HepG2 (cell line): ENCODE measurements around the gene HDAC8. TPM values are rescaled to one million over a fixed set of nuclear protein-coding genes. Genes with fewer than 3 reads are reported as not detected.

ENCODE experiments used
- ATAC-seq: fragments of 200-7000 bp; cut with Tn5 transposase; 3 replicates; pipeline ENCODE4 v1.9.1; 2020; ENCODE audit warnings: mild to moderate bottlenecking, moderate library complexity
- BruUV-seq: library from RNA; stranded (reverse); fragments of 400-500 nt; replicated peaks from 2 replicates; lab custom pipeline; 2021; lab: Mats Ljungman, UMichigan
- CTCF ChIA-PET: fragments of 300-600 bp; formaldehyde crosslinking; extraction: SDS; loops from one replicate; lab custom pipeline; 2021; ENCODE audit warnings: low total read pairs, inconsistent platforms, low intra/inter-chr PET ratio; lab: Yijun Ruan, JAX
- POLR2A ChIA-PET: fragments of 350-600 bp; sonication (Branson Sonifier 250); formaldehyde crosslinking; loops from one replicate; lab custom pipeline; 2020; ENCODE audit warnings: antibody characterized with exemption, inconsistent platforms; lab: Yijun Ruan, JAX
- DNase-seq: peaks from one replicate; pipeline ENCODE4 v3.0.0-alpha.2; 2015; ENCODE audit warnings: low spot score
- FAIRE-seq: peaks from 3 replicates; lab custom pipeline; 2011; peaks lifted over from hg19 to GRCh38; lab: Jason Lieb, UNC
- H2AFZ ChIP-seq: one replicate; pipeline ENCODE4 v1.6.1; 2011; ENCODE audit warnings: low read length, inconsistent platforms
- H3K27ac ChIP-seq: fragments of 300-600 bp; 3 replicates; pipeline ENCODE4 v1.8.0; 2011; ENCODE audit warnings: mixed run types, mild to moderate bottlenecking, mixed read lengths, low read length, inconsistent platforms; ENCODE audit not compliant: insufficient read depth; ENCODE audit errors: extremely low read length
- H3K27me3 ChIP-seq, 2 experiments: fragments of 200-600 bp in 1 of 2; 2 replicates in 1 of 2; 3 replicates in 1 of 2; pipeline versions ENCODE4 v1.6.0 to v1.8.0; 2011; ENCODE audit warnings: low read length in 2 of 2, mild to moderate bottlenecking in 2 of 2, moderate library complexity in 2 of 2, inconsistent platforms in 1 of 2; ENCODE audit not compliant: insufficient read depth in 2 of 2, control insufficient read depth in 1 of 2
- H3K36me3 ChIP-seq, 2 experiments: fragments of 200-600 bp in 1 of 2; replicated peaks in 1 of 2; 2 replicates in 1 of 2; 3 replicates in 1 of 2; pipeline versions ENCODE4 v1.5.1 to v1.8.0; 2011; ENCODE audit warnings: low read length in 2 of 2, inconsistent platforms in 1 of 2; ENCODE audit not compliant: insufficient read depth in 2 of 2, control insufficient read depth in 1 of 2
- H3K4me1 ChIP-seq: 2 replicates; pipeline ENCODE4 v1.5.1; 2012; ENCODE audit warnings: low read length, inconsistent platforms; ENCODE audit not compliant: insufficient read depth
- H3K4me2 ChIP-seq: 2 replicates; pipeline ENCODE4 v1.6.0; 2011; ENCODE audit warnings: low read depth, low read length, inconsistent platforms
- H3K4me3 ChIP-seq, 3 experiments: fragments of 200-600 bp in 1 of 3; sonication (generic), shearing (Covaris generic) in 1 of 3; replicated peaks in 1 of 3; 2 replicates each; pipeline ENCODE4 v1.5.1; 2011 to 2016; ENCODE audit warnings: low read length in 3 of 3, inconsistent platforms in 2 of 3, low read depth in 2 of 3, mild to moderate bottlenecking in 2 of 3, control low read depth in 1 of 3, mixed read lengths in 1 of 3; ENCODE audit not compliant: insufficient read depth in 1 of 3
- H3K79me2 ChIP-seq: one replicate; pipeline ENCODE4 v1.6.1; 2011; ENCODE audit warnings: low read length, inconsistent platforms; ENCODE audit not compliant: insufficient read depth
- H3K9ac ChIP-seq: 2 replicates; pipeline ENCODE4 v1.6.0; 2011; ENCODE audit warnings: mild to moderate bottlenecking, low read depth, low read length, inconsistent platforms; ENCODE audit not compliant: insufficient read depth
- H3K9me3 ChIP-seq: 2 replicates; pipeline ENCODE4 v1.5.1; 2012; ENCODE audit warnings: mild to moderate bottlenecking, low read length
- H4K20me1 ChIP-seq: 2 replicates; pipeline ENCODE4 v1.6.0; 2011; ENCODE audit warnings: inconsistent platforms, mild to moderate bottlenecking, low read length, moderate library complexity; ENCODE audit not compliant: insufficient read depth
- BORCS8-MEF2B ChIP-seq: sonication (generic); formaldehyde crosslinking; IDR thresholded peaks from 2 replicates; pipeline ENCODE4 v1.8.0; 2022; ENCODE audit warnings: mild to moderate bottlenecking, missing genetic modification reagents
- CBX5 ChIP-seq: sonication (generic); formaldehyde crosslinking; IDR thresholded peaks from 2 replicates; pipeline ENCODE4 v1.4.0; 2020; ENCODE audit warnings: missing genetic modification reagents, borderline replicate concordance
- KDM5B ChIP-seq: sonication (generic); formaldehyde crosslinking; IDR thresholded peaks from 2 replicates; pipeline ENCODE4 v1.4.0; 2020; ENCODE audit warnings: missing genetic modification reagents, mild to moderate bottlenecking, borderline replicate concordance
- ZNF234 ChIP-seq: sonication (generic); formaldehyde crosslinking; conservative IDR thresholded peaks from 2 replicates; pipeline ENCODE4 v1.5.1; 2020; ENCODE audit warnings: mild to moderate bottlenecking, missing genetic modification reagents
- ZNF589 ChIP-seq: sonication (generic); formaldehyde crosslinking; conservative IDR thresholded peaks from 2 replicates; pipeline ENCODE4 v1.8.0; 2022; ENCODE audit warnings: mild to moderate bottlenecking, moderate library complexity, missing genetic modification reagents
- WGBS: methylation state at CpG from one replicate; pipeline ENCODE4 v1.1.6; 2017; ENCODE audit warnings: low lambda C conversion rate; 5-methylcytosine and 5-hydroxymethylcytosine counted together
- in situ Hi-C: cut with HindIII; loops from 2 replicates; pipeline ENCODE4 v1.10.0; 2017; ENCODE audit warnings: low pct_unique_long_range_greater_than_20kb; ENCODE audit not compliant: extremely low pct_ligation_motif_present
- intact Hi-C: fragments of 100-400 bp; cut with micrococcal nuclease; formaldehyde crosslinking; loops from one replicate; pipeline ENCODE4 v1.10.0; 2022; ENCODE audit not compliant: unreplicated experiment
- polyA plus RNA-seq, 8 experiments: library from polyadenylated mRNA; depleted of rRNA in 3 of 8; stranded (reverse) in 7 of 8; unstranded in 1 of 8; fragments of >200 nt; fragmentation: Illumina TruSeq in 4 of 8; extraction: Trizol in 4 of 8; gene quantifications; 2 replicates each; pipeline versions ENCODE4 v1.2.1 to v1.2.3, GENCODE V29; 2011 to 2016; ENCODE audit warnings: low read depth in 4 of 8, missing spikeins in 1 of 8, mixed read lengths in 1 of 8; ENCODE audit not compliant: insufficient read depth in 1 of 8
- total RNA-seq, 5 experiments: library from RNA; depleted of rRNA; stranded (reverse); fragments of >200 nt; fragmentation: Illumina TruSeq; extraction: Trizol; gene quantifications; 2 replicates each; pipeline ENCODE4 v1.2.3, GENCODE V29; 2016; ENCODE audit warnings: low read depth in 1 of 5
- TF ChIP-seq, protein P1 (sequence below): sonication (generic); formaldehyde crosslinking; IDR thresholded peaks from 2 replicates; pipeline ENCODE4 v1.4.0; 2020; ENCODE audit warnings: missing genetic modification reagents, mild to moderate bottlenecking, borderline replicate concordance
- TF ChIP-seq, protein P2 (sequence below): sonication (generic); formaldehyde crosslinking; IDR thresholded peaks from 2 replicates; pipeline ENCODE4 v1.4.0; 2020; ENCODE audit warnings: mild to moderate bottlenecking, missing genetic modification reagents, borderline replicate concordance

Gene HDAC8
- total and polyA plus RNA-seq, 2 of the 13 experiments (the other 11 are each of a cell fraction or from before 2014, with no cell fraction given): 13.7 to 28.6 TPM

DNA sequence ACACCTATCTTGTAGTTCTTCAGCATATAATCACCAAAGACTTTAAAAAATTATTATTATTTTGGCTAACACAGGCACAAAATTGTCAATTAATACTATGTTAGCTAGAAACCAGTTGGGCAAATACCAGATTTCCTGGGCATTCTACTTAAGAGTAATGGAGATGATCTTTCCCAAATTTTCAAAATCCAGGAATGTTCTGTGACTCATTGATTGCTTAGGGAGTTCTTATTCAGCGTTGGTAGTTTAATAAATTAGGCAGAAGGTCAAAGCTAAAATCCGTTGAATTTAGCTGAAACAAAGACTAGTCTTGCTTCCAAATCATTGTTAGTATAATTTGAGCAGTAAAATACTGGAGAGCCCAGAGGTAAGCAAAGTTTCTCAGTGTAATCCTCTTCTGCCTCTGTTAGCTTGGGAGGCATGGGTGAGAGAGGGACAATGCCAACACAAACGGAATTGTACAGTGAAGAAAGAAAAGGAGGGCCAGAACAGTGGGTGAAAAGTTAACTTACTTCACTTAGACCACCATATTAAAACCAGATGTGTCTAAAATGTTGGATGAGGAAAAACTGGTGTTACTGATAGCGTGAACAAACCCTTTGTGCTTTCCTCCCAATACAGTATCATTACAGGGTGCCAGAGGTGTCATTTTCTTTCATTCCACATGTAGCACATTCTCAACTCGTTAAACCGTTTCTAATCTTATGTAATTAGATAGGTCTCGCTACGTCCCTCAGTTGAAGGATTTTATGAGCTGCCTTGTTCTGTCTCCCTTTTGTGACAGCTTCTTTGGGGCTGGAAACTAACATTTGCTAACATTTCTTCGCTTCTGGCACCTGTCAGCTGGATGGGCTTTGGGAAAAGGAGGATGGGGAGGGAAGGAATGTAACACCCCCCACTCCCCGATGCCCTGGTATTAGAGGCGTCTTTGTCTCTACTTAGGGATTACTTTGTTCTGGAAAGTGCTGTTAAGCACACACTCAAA, 179.5 kb downstream of the HDAC8 start:
- no peak for FAIRE-seq

More for the DNA sequence above, 179.5 kb downstream of the HDAC8 start:
- no peaks in the 10 kb centered on the region for H3K36me3 ChIP-seq
- H3K4me1 ChIP-seq: no peaks in the 10 kb centered on the region
- 92% methylated on average over 11 of the region's 11 CpGs for WGBS
- intact Hi-C loops (no loop called here), in situ Hi-C loops (no loop called here)
- CTCF ChIA-PET: no interaction called here
- no peaks in the 10 kb centered on the region for H3K27me3 ChIP-seq
- H3K27ac ChIP-seq: no peak overlapping the region
- POLR2A ChIA-PET: no interaction called here
- DNase-seq (no peak), ATAC-seq (no peak)
- H2AFZ ChIP-seq: no peak overlapping the region
- H3K4me2 ChIP-seq: no peak overlapping the region
- no peaks in the 10 kb centered on the region for H3K79me2 ChIP-seq
- H3K4me3 ChIP-seq: no peak overlapping the region
- no peaks in the 10 kb centered on the region for H4K20me1 ChIP-seq
- H3K9ac ChIP-seq: no peak overlapping the region
- no peak for TF ChIP-seq ZNF234 (CRISPR knock-in tag)
- TF ChIP-seq, protein P1, sequence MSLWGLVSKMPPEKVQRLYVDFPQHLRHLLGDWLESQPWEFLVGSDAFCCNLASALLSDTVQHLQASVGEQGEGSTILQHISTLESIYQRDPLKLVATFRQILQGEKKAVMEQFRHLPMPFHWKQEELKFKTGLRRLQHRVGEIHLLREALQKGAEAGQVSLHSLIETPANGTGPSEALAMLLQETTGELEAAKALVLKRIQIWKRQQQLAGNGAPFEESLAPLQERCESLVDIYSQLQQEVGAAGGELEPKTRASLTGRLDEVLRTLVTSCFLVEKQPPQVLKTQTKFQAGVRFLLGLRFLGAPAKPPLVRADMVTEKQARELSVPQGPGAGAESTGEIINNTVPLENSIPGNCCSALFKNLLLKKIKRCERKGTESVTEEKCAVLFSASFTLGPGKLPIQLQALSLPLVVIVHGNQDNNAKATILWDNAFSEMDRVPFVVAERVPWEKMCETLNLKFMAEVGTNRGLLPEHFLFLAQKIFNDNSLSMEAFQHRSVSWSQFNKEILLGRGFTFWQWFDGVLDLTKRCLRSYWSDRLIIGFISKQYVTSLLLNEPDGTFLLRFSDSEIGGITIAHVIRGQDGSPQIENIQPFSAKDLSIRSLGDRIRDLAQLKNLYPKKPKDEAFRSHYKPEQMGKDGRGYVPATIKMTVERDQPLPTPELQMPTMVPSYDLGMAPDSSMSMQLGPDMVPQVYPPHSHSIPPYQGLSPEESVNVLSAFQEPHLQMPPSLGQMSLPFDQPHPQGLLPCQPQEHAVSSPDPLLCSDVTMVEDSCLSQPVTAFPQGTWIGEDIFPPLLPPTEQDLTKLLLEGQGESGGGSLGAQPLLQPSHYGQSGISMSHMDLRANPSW (CRISPR knock-in tag): no peak
- TF ChIP-seq, protein P2, sequence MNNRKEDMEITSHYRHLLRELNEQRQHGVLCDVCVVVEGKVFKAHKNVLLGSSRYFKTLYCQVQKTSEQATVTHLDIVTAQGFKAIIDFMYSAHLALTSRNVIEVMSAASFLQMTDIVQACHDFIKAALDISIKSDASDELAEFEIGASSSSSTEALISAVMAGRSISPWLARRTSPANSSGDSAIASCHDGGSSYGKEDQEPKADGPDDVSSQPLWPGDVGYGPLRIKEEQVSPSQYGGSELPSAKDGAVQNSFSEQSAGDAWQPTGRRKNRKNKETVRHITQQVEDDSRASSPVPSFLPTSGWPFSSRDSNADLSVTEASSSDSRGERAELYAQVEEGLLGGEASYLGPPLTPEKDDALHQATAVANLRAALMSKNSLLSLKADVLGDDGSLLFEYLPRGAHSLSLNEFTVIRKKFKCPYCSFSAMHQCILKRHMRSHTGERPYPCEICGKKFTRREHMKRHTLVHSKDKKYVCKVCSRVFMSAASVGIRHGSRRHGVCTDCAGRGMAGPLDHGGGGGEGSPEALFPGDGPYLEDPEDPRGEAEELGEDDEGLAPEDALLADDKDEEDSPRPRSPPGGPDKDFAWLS (CRISPR knock-in tag): no peak
- no peak for TF ChIP-seq CBX5 (CRISPR knock-in tag)
- no peak for TF ChIP-seq ZNF589
- no peak for TF ChIP-seq KDM5B
- no peak for TF ChIP-seq BORCS8-MEF2B (CRISPR knock-in tag)
- no peaks in the 10 kb centered on the region for H3K9me3 ChIP-seq
- BruUV-seq: no TSS peak
